NOMO-1 (cell line): ENCODE data around the gene EED.

Experiments
- DNase-seq, 2 experiments: peaks; one replicate each; lab custom pipeline; 2025; ENCODE audit not compliant: unreplicated experiment in 2 of 2; lab: John Stamatoyannopoulos, UW

Gene EED, protein sequence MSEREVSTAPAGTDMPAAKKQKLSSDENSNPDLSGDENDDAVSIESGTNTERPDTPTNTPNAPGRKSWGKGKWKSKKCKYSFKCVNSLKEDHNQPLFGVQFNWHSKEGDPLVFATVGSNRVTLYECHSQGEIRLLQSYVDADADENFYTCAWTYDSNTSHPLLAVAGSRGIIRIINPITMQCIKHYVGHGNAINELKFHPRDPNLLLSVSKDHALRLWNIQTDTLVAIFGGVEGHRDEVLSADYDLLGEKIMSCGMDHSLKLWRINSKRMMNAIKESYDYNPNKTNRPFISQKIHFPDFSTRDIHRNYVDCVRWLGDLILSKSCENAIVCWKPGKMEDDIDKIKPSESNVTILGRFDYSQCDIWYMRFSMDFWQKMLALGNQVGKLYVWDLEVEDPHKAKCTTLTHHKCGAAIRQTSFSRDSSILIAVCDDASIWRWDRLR

DNA sequence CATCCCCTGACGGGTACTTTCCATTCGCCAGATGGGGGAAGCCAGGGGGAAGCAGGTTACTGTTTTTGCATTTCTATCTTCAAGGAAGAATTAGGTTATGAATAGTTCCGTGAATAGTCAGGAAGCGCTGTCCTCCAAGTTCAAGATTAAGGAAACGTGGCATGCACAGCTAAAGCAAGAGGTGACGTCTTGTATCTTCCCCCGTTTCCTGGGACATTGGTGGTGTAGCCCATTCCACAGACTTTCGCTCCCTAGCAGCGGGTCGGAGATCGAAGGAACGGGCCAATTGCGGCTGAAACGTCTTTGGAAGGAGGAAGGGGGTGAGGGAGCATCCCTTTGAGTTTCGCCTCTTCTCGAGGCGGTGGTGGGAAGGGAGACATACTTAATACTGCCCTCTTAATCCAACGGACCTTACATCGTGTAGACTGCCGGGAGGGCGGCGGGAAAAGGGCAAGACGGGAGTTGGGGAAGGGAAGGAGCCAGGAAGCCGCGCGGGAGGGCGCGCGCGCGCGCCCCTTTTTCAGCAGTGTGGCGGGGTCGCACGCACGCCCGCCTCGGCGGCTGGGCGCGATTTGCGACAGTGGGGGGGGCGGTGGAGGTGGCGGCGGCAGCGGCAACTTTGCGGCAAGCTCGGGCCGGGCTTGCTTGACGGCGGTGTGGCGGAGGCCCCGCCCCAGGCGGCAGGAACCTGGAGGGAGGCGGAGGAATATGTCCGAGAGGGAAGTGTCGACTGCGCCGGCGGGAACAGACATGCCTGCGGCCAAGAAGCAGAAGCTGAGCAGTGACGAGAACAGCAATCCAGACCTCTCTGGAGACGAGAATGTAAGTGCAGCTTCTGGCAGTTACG, at the start of gene EED:
Gene EED (plus strand): TSS at position 232 of the 847 bp plus-strand sequence. CDS start 477 bp downstream, at position 709.
- peak; percentile 97 to 98 for DNase-seq

DNA sequence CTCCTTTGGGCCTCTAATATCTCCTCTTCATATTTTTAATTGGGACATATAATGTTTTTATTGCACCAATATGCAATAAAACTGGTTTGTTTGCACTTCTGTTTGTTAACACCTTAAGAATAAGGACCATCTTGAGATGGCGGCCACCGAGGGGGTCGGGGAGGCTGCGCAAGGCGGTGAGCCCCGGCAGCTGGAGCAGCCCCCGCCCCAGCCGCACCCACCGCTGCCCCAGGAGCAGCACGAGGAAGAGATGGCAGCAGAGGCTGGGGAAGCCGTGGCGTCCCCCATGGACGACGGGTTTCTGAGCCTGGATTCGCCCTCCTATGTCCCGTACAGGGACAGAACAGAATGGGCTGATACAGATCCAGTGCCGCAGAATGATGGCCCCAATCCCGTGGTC, 49.6 kb upstream of the EED start:
- DNase-seq = no peak

DNA sequence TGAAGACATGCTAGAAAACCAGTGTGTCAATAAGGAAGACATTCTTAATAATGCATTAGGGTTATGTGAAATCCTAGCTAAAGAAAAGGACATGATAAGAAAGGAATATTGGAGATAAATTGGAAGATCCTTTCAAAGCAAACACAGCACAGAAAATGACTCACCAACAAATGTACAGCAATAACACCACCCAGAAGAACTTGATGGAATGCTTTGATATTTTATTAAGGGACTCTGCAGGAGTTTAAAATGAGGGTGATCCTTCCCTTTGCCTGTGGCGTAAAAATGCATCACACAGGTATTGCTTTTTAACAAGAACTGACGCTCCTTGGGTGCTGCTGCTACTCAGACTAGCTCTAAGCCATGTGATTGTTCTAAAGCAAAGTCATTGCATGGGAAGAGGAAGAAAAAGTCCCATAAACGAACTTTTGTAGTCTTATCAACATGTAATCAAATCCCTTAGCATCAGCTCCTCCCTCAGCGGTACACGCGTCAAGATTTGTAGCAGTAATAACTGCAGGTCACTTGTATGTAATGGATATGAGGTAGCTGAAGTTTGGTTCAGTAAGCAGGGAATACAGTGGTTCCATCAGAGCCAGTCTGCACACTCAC, 48.4 kb upstream of the EED start:
- peak in 1 of 2 experiments; percentile 25 for DNase-seq

DNA sequence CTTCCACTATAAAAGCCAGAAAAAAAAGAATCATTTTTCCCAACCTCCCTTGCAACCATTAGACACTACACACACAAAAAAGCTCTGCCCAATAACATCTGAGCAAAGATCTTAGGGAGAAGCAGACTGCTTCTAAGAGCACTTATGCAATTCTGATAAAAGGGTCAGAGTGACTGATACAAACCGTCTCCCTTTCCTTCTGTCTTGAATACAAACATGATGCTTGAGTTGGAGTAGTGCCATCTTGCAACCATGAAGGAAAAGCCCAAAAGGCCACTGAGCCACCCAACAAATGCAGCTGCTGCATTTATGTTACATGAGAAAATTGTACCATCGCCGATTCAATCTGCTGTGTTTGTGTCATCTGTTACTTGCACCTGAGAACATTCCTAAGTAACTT, 47.6 kb upstream of the EED start:
- DNase-seq = no peak

DNA sequence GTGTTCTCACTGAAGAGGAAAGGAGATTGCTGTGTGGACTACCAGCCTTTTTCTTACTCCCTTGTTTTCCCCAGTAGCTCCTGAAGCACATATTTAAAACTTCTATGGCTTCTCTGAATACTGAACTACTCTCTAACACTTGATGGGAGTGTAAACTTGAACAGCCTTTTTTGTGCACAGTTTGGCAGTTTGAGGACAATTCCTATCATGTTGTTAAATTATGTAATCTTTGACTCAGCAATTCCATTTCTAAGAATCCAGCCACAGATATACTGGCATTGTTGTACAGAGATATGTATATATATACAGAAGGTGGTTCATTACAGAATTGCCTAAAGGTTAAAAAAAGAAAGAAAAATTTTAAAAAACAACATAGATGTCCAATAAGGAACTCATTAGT, 47.1 kb upstream of the EED start:
- DNase-seq = peak; percentile 6 to 20

DNA sequence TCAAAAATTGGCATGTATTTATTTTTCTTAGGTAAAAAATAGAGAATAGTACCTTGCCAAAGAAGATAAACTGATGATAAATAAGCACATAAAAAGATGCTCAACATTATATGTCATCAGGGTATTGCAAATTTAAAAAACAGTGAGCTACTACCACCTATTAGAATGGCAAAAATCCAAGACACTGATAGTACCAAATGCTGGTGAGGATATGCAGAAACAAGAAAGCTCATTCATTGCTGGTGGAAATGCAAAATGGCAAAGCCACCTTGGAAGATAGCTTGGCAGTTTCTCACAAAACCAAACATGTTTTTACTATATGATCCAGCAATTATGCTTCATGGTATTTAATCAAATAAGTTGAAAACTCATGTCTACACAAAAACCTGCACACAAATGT, 46.4 kb upstream of the EED start:
- DNase-seq = no peak

DNA sequence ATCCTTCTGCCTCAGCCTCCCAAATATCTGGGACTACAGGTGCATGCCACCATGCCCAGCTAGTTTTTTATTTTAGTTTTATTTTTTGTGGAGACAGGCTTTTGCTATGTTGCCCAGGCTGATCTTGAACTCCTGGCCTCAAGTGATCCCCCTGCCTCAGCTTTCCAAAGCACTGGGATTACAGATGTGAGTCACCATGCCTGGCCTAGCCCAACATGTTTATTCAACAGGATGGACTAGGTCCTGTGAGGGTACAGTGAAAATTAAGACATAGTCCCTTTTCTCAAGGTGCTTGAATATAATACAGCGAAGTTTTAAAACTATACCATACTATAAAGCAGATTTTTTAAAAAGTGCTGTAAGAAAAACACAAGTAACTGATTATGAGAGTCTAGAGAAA, 45.2 kb upstream of the EED start:
- DNase-seq = no peak

DNA sequence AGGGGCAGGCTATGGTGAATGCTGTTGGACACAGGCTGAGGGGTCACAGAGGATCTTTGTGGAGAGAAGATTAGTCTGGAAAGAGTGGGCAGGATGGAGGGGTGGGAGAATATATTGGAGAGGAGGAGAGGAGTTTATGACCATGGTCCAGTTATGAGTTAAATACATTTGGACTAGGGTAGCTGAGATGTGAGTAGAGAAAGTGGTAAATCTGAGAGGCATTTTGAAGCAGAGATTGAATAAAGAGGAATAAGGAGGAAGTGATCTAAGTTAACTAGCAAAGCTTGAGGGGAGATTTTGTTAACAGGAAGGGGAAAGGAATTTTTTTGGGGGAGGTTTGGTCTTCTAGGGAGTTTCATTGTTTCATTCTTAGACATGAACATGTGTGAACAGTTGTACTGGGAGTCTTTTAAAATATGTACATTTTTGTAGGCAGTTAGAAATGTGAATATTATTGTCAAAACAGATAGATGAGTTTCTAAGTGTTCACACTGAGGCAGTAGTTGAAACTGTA, 43.1 kb upstream of the EED start:
- DNase-seq = peak in 1 of 2 experiments; percentile 22

DNA sequence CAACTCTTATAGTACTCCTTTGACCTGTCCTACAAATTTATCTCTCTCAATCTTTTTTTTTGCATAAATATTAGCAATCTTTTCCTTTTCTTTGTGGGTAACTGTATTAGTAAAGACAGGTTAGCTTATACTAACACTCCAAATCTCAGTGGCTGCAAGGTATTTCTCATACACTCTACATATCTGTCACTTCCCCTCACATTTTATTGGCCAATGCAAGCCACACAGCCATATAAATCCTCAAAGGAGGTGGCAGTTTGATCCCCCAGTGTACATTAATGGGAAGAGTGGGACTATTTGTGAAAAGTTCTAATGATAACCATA, 42.6 kb upstream of the EED start:
- peak; percentile 64 to 79 for DNase-seq

DNA sequence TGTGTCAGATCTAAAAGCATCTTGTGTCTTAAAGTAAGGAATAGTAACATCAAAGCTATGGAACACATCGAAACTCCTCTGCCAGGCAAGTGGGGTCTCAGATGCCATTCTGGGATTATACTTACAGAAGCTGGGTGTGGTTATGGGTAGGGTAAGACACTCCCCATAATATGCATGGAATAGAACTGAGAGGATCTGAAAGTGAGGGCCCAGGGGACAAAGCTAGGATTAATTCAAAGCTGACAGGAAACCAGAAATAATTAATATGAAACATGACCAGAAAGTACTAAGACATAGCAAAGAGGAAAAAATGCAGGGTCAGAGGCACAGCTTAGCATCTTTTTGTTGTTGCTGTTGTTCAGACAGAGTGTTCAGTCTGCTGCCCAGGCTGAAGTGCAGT, 40.2 kb upstream of the EED start:
- DNase-seq = peak in 1 of 2 experiments; percentile 45

DNA sequence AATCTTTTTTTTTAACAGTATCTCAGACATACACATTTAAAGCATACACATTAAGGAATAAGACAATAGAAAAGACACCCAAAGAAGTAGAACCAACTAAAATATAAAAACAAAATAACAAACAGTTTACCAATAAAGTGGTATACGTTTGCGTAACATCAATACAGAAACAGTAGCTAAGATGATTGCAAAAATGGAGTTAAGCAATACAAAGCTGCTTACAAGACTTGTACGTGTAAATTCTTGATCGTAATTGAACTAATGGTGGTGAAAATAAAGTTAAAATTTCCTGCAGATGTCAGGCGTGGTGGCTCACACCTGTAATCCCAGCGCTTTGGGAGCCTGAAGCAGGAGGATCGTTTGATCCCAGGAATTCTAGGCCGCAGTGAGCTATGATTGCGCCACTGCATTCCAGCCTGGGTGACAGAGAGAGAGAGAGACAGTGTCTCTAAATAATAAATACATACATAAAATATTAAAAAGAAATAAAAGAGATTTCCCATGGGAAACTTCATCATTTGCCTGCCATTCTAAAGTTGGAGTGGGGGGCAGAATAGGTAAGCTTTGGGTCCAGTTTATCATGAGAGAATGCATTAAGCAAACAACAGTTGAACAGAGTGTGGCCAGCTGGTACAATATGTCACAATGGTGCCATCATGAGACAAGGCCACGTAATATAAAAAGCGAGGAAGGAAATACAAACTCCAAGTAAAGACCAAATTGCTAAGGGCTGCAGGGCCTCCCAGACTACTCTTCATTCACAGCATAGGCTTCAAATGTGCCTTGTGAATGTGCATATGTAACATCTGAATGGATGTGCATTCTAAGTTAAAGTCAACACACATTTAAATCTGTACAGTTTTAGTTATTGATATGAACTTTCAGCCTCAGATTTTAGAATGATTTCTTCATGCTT, 38.9 kb upstream of the EED start:
- peak; percentile 37 to 73 for DNase-seq

DNA sequence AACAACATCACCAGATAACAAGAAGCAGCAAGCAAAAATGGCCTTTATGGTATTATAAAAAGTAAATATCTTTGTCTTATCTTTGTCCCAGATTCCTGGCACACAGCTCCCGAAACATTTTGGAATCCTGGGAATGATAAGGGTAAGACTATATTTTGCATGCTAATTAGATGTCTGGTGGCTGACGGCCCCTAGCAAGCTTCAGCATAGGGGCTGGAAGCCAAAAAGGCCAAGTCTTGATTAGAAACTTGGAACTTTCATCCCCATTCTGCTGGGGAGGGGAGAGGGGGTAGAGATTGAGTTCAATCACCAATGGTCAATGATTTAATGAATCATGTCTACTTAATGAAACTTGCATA, 38.2 kb upstream of the EED start:
- no peak for DNase-seq

DNA sequence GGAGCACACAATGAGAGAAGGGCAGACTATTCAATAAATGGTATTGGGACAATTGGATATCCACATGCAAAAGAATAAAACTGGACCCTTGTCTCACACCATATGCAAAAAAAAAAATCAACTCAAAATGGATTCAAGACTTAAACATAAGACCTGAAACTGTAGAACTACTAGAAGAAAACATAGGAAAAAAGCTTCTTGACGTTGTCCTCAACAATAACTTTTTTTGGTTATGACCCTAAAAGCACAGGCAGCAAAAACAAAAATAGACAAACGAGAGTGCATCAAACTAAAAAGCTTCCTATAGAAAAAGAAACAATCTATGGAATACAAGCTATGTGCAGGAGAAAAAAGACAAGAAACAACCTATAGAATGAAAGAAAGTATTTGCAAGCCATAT, 37.1 kb upstream of the EED start:
- no peak for DNase-seq

DNA sequence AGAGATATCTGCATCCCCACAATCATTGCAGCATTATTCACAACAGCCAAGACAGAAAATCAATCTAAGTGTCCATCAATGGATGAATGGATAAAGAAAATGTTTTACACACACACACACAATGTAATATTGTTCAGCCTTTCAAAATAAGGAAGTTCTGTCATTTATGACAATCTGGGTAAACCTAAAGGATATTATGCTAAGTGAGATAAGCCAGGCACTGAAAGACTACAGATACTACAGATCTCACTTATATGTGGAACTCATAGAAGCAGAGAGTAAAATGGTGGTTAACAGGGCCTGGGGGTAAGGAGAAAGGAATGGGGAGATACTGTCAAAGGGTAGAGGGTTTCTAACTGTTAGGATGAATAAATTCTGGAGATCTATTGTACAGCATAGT, 36.0 kb upstream of the EED start:
- DNase-seq = peak in 1 of 2 experiments; percentile 15

DNA sequence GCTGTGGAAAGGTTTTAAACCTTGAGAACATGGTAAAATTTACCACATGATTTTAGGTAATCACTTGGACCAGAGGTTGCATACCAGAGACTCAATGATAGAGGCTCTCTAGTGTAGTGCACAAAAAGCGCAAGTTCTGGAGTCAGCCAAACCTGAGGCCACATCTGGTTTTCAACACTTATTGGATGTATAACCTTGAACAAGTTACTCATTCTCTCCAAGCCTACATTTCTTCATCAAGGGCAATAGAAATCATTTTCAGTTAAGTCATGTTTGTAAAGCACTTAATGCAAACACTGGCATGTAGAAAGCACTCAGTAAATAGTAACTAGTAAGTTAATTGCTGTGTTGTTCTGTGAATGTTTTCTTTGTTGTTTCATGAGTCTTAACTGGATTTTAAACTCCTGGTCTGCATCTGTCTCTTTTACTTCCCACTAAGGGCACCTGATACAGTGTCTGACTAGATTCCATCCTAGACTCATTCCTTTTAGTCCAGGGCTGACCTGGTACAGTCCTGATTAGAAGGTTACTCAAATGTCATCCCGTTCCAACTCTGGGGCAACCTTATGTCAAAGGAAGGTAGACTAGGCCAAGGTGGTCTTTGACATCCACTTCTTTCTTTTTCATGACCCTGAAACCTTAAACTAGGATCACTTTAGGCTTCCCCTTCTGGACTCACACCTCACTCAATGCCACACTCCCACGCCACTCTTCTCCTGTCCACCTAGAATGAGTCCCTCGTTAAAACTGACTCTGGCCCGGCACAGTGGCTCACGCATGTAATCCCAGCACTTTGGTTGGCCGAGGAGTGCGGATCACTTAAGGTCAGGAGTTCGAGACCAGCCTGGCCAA, 34.5 kb upstream of the EED start:
- DNase-seq = no peak

DNA sequence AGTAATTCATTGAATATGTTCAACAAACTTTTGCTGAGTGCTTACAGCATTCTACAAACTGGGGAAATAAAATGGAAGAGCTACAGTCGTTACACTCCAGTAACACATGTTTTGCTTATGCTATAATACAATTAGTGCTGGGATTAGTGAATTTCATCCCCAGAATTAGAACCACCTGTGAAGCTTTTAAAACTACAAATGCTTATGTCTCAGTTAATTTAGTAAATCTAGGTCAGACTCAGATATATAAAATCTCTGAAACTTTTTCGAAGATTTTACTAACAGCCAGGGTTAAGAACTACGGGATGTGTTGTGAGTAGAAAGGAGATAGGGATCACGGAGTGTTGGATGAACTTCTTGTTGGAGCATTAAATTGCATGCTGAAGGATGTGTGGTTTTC, 33.7 kb upstream of the EED start:
- DNase-seq = no peak

DNA sequence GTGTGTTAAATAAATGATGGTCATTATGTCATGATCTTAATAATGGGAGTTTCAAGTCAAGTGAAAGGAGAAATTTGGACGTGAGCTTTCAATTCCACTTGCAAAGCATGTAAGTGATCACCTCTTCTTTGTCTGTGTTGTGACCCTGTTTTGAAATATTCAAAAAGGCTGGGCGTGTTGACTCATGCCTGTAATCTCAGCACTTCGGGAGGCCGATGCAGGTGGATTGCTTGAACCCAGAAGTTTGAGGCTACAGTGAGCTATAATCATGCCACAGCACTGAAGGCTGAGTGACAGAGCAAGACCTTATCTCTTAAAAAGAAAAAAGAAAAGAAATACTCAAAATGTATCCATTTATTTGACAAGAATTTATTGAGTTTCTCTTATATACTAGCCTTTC, 32.9 kb upstream of the EED start:
- peak in 1 of 2 experiments; percentile 37 for DNase-seq

DNA sequence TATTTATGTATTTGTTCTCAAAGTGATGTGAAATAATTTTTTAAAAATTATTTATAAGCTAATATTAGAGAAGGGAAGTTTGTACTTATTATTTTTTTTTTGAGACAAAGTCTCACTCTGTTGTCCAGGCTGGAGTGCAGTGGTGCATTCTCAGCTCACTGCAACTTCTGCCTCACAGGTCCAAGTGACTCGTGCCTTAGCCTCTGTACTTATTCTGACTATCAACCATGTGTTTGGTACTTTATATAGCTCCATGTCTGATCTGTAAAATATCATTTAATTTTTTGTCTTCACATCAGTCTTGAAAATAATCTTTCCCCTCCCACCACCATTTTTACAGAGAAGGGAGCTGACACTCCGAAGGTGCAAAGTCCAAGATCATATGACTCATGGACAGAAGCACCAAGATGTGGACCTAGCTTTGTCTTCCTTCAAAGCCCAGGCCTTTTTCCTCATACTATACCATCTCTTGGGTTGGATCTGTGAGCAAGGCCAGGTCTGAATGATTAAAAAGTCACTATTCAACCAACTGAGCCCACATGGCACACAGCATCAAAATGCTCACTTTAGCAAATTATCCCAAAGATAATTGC, 32.4 kb upstream of the EED start:
- DNase-seq = no peak

DNA sequence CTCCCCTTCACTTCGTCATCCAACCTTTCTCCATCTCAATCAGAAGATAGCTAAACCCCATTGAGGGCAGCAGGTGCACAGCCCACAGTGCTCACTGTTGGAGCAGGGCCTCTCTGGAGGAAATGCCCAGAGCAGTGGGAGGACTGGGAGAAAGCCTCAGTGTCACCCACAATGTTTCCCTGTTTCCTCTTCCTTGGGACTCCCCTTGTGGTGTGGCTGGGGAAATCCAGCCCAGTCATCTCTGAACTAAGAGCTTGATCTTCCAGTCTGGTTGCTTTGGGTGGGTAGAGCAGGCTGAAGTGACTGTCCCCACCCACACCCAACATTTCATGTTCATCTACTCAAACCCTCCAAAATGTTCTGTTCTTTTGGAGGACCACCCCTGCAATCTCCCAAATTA, 29.8 kb upstream of the EED start:
- no peak for DNase-seq
